Activated T-cell treated with anti-CD3 and anti-CD28 coated beads, Interleukin-2, amount 50 U/mL, for 1 hour (primary cell): ENCODE measurements around the gene H3-3A.

Source experiments
- DNase-seq: peaks from one replicate; pipeline ENCODE4 v3.0.0-alpha.2; 2020

Gene H3-3A

DNA sequence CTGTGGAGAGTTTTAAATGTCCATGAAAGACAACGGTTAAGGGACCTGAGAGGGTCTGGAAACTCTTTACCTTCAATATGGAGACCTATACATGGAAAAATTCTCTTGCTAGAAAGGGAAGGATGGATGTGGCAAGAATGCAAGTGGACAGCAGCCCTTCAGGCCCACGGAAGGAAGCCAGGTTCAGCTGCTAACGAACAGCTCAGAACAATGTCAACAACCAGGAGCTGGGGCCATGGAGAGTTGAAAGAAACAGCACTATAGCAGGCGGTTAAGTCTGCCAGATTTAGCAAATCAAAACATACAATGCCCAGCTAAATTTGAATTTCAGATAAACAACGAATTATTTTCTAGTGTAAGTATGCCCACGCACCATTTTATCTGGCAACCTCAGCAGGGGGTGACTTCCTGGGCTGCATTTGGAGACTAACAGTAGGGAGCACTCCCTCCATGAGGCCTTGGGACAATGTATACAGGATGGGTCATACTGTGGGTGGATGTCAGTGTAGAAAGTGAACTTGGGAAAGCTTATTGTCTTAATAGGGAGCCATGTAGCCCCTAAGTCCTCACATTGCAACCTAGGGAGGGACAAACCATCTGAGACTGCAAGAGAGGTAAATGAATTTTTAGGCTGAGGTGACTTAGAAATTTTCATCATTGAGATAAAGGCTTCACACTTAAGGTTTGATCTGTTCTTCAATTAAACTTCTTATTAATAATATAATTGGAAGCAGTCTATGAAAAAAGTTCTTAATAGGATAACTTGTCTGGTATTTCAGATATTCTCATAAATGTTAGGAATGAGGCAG lies 7.8 kb upstream of the H3-3A start:
- DNase-seq, result no peak

DNA sequence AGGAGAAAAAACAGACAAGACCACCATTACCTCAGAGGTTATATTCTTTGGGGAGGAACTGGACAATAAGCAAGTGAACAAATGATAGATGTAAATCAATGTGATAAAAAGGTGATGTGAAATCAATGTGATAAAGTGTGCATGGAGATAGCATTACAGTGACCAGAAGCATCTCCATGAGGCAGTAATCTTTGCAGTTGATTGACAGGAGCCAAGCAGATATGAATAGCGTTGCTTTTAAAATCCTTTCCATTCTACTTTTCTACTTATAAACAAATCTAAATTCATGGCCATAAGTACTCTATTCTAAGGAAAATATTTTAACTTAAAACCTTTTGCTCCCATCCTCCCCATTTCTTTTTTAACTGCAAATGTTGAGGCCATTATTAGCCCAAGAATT lies 2.8 kb upstream of the H3-3A start:
- DNase-seq, result no peak

DNA sequence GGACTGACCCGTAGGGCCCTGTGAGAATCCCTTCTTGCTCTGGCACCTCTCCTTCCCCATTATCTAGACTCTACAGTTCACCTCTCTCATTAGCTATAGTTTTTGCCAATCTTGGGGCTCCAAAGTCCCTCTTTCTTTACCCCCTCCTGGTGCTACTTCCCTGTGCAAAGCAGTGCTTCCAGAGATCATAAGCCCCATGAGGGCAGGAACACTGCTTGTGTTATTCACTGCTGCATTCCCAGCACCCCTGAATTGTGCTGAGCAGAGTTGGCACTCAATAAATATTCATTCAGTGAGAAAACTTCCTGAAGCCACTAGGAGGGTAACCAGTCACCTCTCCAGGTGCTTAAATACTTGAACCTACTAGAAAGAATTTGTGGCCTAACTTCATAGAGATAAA lies 2.1 kb upstream of the H3-3A start:
- DNase-seq, result no peak

DNA sequence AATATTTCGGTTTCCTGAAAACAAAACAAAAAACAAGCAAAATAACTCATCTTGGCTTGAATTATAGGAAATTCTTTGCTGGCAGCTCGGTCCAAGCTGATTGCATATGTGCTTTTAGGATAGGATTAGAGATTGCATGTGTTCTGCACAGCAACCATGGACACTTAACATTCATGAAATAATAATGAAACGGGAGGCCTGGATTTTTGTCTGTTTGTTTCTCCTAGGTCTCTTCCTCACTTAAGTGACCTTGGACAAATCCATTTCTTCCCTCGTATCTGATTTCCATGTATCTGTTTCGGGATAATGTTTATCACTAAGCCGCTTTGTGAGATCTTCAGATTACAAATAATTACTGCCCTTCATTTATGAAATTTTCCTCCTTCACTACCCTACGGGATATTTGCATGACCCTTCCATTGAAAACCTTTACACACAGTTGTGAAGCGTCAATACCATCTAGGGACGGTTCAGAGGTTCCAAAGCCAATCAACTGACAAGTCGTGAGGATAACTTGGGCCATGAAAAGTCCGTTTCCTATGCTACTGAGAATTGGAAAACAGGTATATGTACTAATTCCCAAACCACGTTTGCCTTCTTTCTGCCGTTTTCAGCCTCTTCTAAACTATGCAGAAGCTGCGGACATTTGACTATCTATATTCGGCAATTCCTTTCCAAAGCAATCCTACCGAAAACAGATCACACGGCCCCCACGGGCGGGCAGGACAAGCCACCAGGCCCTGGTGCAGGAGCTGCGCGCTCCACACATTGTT lies 1.3 kb upstream of the H3-3A start:
- DNase-seq, result no peak

DNA sequence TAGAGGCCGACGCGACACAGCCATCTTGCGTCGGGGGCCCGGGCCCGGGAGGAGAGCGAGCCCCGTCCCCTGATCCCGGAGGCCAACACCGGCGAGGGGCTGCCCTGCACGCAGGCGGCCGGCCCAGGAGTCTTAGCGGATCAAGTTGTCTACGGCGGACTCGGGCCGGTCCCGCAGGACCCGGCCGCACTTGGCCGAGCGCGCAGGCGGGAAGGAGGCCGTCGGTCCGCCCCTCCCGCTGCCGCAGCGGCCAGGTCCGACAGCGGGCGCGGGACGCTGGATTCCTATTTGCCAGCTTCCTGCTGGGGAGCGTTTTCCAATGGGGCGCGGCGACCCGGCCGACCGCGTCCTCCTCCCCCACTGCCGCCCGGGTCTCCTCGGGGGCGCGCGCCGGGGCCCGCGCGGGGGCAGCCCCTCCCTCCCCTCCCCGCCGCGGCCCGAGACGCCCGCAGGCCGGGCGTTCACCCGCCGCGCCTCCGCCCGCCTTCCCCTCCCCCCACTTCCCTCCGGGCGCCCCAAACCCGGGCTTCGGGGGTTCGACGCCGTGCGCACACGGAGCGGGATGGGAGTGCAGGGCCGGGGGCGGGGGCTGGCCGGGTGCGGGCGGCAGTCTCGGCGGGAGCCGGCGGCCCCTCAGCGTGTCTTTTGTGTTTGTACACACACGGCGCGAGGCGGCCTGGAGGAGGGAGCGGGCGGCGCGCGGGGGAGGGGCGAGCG lies 517 bp upstream of the H3-3A start:
- no peak for DNase-seq

DNA sequence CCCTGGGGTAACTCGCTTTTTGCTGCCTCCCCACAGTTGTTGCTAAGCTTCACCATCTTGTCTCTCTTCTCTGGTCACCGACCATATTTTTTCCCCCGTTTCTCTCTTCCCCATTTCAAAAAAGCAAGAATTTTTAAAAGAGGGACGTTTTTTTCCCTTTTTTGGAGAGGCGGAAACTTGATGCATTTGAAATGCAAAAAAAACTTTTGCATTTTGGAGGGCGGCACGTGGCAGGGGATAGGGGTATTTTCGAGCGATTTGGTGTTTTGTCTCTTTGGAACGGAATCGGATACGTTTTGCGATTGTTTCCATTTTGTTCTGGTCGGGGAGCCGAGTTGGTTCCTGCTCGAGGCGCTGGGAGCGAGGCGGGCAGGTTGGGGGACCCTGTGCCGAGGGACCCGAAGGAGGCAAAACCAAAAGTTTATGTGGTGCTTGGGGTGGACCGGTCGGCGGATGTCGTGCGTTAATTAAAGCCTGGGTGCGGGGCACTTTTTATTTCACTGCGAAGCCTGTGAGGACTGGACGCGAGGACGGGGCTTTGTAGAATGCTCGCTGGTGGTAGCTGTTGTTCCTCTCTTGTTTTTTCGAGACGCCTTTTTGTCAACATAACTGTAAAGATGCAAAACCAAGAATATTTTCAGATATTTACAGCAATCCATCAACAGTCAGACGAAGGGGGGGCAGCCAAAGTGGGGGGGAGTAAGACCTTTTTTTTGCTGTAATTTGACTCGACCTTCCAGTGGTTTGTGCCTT lies 884 bp downstream of the H3-3A start:
- peak; percentile 61 for DNase-seq

DNA sequence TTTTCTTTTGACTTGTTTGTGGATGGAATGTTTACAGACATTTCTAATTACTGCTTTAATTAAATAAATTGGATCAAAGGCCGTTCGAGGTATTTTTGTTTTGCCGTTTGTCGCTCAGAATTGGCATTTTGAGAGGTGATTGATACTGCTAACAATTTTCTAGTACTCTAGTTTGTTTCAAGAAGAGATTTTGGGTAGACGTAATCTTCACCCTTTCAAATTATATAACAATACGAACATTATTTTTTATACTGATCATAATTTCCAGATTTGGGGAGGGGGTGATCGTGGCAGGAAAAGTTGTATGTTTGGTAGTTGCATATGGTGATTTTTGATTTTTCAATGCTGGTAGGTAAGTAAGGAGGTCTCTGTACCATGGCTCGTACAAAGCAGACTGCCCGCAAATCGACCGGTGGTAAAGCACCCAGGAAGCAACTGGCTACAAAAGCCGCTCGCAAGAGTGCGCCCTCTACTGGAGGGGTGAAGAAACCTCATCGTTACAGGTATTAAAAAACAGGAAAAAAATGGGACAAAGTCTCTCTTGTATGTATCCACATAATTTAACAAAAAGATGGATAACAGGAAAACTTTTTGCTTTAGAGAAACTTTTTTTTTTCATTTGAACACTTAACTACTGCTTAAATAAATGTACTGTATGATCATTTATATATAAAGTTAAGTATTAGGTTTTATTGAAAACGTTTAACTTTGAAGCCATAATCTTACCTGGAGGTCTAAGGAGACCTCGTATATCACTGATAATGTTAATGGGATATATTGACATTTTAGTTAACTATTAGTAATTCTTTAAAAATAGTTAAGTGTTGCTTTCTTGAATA lies 1.7 kb downstream of the H3-3A start:
- DNase-seq, result no peak

DNA sequence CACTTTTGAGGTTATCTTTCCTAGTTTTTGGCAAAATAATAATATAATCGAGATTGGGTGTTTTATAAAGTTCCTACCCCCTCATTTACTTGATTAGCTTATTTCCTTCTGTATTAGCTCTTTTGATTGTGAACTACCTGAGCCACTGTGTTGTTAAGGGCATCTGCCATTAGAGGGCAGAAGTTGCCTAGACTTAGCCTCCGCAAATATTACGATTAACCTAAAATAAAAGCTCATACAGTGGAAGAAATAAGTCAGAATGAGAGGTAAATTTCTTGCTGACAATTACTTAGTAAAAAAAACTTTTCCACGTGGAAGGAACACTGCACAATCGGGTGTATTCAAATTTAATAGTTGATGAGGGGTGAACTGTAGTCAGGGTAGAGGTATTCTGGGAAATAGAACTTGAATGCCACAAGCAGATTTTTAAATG lies 2.3 kb downstream of the H3-3A start:
- no peak for DNase-seq

DNA sequence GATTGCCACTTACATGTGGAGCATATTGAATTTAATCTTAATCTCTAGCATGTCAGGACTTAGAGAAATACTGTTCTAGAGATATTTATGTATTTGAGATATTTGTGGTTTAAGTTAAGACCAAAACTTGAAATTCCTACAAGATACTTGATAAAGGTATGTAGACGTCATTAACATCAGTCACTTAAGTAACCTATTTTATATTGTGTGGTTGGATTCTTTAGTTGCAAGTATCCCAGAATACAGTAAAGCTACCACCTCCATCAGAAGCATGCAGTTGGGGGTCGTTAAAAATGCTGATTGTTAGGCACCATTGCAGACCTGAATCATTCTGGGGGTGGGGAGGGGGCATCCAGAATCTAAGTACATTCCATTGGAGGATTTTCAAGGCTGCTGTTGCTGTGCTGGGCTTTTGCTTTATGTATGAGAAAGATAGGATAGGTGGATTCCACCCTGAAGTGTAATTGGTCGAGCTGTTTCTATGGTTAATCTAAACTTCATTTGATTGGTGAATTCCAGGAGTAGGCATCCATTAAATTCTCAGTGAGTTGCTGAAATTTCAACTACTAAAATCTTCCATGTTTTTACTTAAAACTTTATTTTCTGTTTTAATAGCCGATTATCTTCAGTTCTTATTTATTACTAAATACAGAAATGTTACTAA lies 4.0 kb downstream of the H3-3A start:
- no peak for DNase-seq

DNA sequence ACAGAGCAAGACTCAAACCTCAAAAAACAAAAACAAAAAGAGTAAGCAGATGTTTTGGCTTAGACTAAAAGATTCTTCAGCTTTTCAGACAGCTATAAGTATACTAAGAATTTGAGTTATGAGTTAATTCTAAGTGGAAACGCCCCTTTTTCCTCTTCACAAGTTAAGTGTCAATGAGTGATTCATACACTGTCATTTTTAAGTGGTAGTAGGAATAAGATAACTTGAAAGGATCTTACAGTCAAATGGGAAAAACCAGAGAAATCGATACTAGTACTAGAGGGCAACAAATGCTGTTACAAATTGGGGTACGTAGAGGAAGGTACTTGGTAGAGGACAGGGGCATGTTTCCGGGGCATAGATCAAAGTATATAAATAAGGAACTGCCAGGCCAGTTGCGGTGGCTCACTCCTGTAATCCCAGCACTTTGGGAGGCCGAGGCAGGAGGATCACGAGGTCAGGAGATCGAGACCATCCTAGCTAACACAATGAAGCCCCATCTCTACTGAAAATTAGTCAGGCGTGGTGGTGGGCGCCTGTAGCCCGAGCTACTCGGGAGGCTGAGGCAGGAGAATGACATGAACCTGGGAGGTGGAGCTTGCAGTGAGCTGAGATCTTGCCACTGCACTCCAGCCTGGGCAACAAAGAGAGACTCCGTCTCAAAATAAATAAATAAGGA lies 7.4 kb downstream of the H3-3A start:
- no peak for DNase-seq

DNA sequence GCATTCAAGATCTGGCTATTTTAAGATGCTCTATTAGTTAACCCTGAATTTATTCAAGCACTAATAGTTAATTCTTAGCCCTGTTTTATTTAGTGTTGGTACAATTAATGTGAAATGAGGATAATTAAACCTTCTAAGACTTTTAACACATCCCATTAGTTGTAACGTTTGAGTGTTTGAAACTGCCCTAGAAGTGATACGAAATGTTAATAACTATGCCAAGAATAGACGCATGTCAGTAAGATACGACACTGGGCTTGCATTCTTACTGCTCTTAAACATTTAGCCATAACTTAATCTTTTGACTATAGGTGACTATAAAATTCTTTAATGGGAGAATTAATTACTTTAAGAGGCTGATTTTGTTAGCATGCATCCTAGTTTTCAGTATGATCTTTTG lies 9.8 kb downstream of the H3-3A start:
- DNase-seq, result no peak

DNA sequence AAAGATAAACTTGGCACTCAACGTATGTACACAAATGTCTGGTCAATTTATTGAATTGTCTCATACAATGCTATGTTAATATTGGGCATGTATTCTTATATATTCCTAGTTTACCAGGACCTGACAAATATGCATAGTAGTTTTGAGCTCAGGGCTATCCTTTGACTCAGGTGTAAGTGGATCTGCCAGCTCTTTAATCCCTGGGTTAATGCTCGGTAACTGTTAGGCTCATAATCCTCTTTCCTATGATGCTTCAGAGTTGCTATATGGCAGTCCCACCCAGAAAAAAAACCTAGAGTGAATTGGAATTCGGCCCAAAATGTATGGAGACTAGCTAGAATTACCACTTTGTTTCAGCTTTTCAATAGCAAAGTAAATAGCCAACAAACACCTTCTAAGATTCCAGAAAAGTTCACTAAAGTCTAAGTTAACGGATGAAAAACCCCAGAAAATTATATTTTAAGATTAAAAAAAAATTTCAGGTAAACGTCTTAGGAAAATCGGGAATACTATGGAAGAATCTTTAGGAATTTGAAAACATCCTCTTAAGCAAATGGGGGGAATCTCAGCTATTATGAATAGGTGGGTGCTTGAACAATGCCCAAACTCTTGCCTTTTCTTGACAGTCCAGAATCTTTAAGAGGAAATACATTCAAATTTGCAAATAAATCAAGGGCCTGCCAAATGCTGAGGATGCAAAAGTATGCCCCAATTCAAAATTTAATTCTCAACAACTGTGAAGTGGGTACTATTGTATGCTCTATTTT lies 10.9 kb downstream of the H3-3A start:
- DNase-seq, result no peak

DNA sequence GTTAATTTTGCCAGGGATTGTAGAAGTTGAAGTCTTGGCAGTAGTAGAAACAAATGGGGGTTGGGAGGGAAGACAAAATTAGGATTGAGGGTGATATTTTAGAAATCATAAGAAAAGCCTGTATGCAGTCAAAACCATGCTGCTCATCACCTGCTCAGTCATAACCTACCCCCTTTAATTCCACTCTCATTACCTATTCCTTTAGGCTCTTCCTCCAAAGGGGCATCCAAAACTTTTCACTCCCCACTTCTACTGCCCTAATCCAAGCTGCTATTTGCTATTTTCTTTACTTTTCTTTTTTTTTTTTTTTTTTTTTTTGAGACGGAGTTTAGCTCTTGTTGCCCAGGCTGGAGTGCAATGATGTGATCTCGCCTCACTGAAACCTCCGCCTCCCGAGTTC lies 11.5 kb downstream of the H3-3A start:
- no peak for DNase-seq

DNA sequence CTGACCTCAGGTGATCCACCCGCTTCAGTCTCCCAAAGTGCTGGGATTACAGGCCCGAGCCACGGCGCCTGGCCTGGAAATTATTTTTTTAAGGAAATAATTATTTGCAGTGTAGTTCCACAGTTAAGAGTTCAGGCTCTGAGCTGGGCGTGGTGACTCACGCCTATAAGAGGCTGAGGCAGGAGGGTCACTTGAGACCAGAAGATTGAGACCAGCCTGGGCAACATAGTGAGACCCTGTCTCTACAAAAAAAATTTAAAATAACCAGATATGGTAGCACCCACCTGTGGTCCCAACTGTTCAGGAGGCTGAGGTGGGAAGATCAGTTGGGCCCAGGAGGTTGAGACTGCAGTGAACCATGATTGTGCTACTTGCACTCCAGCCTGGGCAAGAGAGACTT lies 13.9 kb downstream of the H3-3A start:
- DNase-seq, result no peak

DNA sequence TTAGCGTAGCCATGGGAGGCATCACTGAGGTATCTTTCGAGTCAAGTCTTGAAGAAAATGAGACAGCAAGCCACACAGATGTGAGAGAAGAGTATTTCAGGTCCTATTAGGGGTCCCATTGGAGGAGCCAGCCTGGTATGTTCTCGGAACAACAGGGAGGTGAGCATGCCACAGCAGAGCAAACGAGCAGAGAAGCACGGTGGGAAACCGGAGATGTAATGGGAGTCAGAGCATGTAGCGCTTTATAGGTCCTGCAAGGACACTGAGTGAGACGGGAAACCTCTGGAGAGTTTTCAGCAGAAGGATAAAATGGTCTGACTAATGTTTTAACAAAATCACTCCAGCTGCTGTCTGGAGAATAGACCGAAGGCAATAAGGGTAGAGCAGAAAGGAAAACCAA lies 15.9 kb downstream of the H3-3A start:
- no peak for DNase-seq

DNA sequence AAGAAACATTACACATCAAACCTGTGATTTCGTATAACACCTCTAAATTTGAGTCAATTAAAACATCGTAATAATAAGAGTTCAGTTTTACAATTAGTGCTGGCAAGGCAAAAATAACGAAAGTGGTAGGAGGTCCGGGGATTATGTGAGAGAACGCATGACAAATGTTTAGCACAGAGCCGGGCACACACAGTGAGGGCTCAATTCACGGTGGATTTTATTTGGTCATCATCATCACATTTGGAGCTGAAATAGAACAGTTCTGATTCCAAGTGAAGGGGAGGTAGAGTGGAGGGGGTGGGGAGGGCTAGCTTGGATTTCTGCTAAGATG lies 20.0 kb downstream of the H3-3A start:
- DNase-seq, result no peak

DNA sequence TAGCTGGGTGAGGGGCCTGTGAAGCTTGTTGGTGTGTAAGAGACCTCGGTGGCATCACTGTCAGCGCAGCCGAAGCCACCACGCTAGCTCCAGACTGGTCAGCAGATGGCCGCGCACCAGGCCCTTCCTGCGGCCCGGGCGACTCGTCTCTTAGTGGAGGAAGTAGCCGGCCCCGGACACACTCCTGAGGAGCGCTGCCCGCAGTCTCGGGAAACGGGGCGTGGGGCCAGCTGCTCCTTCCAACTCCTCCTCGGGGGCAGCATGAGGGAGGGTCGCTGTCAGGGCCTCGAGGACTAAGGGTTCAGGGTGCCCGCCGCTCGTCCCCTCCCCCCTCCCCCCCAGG lies 20.4 kb downstream of the H3-3A start:
- DNase-seq, result peak; percentile 32

DNA sequence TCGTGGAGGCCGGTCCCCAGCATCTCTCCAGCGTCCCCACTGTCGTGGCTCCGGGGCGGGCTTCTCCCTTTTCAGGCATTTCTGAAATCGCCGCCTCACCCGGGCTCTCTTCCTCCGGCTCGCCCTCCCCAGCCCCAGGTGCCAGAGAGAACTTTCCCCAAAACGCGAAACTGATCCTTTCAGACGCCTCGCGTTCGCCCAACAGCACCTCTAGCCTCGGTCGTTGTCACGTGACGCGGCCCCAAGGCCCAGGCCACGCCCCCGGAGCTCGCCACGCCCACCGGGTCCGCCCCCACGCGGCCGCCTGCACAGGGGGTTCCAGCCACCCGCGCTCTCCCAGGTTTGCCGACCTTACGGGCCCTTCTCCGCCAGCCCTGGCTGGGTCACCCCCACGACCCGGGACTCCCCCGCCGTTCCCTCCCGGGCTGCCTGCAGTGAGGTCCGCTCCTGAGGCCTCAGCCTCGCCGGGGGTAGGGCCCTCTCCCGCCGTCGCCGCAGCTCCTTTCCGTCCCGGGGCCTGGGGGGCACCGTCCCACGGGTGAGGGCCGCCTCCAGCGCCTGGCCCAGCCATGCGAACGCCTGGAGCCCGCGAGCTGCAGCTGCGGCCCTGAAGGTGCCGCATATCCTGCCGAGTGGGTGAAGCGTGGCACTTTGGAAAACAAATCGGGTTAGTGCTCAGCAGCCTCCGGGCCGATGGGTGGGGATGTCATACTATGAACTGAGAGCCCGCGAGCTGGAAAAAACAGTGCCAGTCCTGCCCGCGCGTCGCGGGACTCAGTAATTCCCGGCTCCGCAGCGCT lies 21.0 kb downstream of the H3-3A start:
- peak; percentile 95 for DNase-seq

DNA sequence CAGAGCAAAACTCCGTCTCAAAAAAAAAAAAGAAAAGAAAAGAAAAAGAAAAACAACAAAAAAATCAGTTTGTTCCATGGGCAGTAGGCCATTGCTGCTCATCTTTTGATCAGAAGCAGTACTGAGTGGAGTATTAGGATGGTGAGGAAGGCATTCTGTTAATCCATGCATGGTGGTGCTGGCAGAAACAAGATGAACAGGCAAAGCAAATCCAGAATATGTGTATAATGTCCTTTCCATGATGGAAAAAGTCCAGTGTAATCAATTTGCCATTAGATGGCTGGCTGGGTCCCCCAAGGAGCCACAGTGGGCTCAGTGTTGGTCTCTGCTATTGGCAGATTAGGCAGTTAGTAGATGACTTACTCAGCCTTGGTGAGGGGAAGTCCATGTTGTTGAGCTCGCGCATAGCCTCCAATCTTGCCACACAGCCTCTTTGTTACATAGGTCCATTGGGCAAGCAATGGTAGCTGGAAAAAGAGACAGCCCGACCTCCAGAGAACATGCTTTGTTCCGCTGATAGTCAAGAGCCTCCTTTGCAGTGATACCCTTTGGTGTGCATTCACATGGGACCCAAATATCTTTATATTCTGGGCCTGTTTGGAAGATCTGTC lies 23.3 kb downstream of the H3-3A start:
- DNase-seq, result no peak
